GM12891 (cell line): ENCODE measurements around the gene EXOC6.

Experiments used
- POLR2A ChIP-seq: IDR thresholded peaks from 2 replicates; pipeline ENCODE4 v1.6.1; 2011; ENCODE audit warnings: low read depth, low read length, control low read depth
- POLR2AphosphoS5 ChIP-seq: IDR thresholded peaks from 2 replicates; pipeline ENCODE4 v1.6.1; 2011; ENCODE audit warnings: low read depth, low read length, control low read depth
- POU2F2 ChIP-seq: IDR thresholded peaks from 2 replicates; pipeline ENCODE4 v1.6.1; 2011; ENCODE audit warnings: low read depth, mild to moderate bottlenecking, control low read depth, low read length, moderate library complexity
- TAF1 ChIP-seq: IDR thresholded peaks from 2 replicates; pipeline ENCODE4 v1.6.1; 2011; ENCODE audit warnings: low read depth, low read length, control low read depth

GRCh38 chr10:92811986-92812385 lies 36.3 kb upstream of the EXOC6 start:
- no peak for TF ChIP-seq POLR2A
- no peak for TF ChIP-seq POU2F2
- no peak for TF ChIP-seq POLR2AphosphoS5
- no peak for TF ChIP-seq TAF1
